Activated CD4-positive, alpha-beta T cell treated with anti-CD3 and anti-CD28 coated beads, Interleukin-2, amount 50 U/mL, for 1 hour (primary cell): ENCODE measurements around the gene SCUBE1.

ENCODE experiments used
- DNase-seq: peaks from one replicate; pipeline ENCODE4 v3.0.0-alpha.2; 2020

Gene SCUBE1

GRCh38 chr22:43209523-43209890, 133.7 kb downstream of the SCUBE1 start:
- DNase-seq = no peak

GRCh38 chr22:43208703-43209522, 134.3 kb downstream of the SCUBE1 start:
- DNase-seq = no peak

- no peak for DNase-seq
These were observed 135.1 kb downstream of the SCUBE1 start for GRCh38 chr22:43207849-43208702.

- no peak for DNase-seq
These were observed 135.8 kb downstream of the SCUBE1 start for GRCh38 chr22:43207386-43207785.

- no peak for DNase-seq
These were observed 136.5 kb downstream of the SCUBE1 start for GRCh38 chr22:43206509-43207161.

- DNase-seq = no peak
These were observed 137.2 kb downstream of the SCUBE1 start for GRCh38 chr22:43205748-43206508.

GRCh38 chr22:43205261-43205691, 137.9 kb downstream of the SCUBE1 start:
- no peak for DNase-seq

GRCh38 chr22:43203471-43203981, 139.6 kb downstream of the SCUBE1 start:
- DNase-seq = no peak

- no peak for DNase-seq
These were observed 140.3 kb downstream of the SCUBE1 start for GRCh38 chr22:43202756-43203410.

GRCh38 chr22:43202326-43202725, 140.8 kb downstream of the SCUBE1 start:
- DNase-seq = no peak

- DNase-seq = no peak
These were observed 141.5 kb downstream of the SCUBE1 start for GRCh38 chr22:43201486-43202219.

GRCh38 chr22:43200555-43200954, 142.6 kb downstream of the SCUBE1 start:
- DNase-seq = no peak

GRCh38 chr22:43200031-43200430, 143.1 kb downstream of the SCUBE1 start:
- no peak for DNase-seq

GRCh38 chr22:43199541-43199940, 143.6 kb downstream of the SCUBE1 start:
- no peak for DNase-seq

- no peak for DNase-seq
These were observed 144.2 kb downstream of the SCUBE1 start for GRCh38 chr22:43198936-43199335.

- no peak for DNase-seq
These were observed 145.0 kb downstream of the SCUBE1 start for GRCh38 chr22:43198126-43198525.

- DNase-seq = no peak
These were observed 145.8 kb downstream of the SCUBE1 start for GRCh38 chr22:43197271-43197941.

GRCh38 chr22:43191831-43192230, 151.3 kb downstream of the SCUBE1 start:
- no peak for DNase-seq

GRCh38 chr22:43188829-43189545, 154.2 kb downstream of the SCUBE1 start:
- DNase-seq = no peak
